HepG2 (cell line): ENCODE data around the gene POU2AF3. TPM values are rescaled to one million over a fixed set of nuclear protein-coding genes. Genes with fewer than 3 reads are reported as not detected.

Experiments used
- ATRX ChIP-seq: sonication (generic); formaldehyde crosslinking; IDR thresholded peaks from 2 replicates; pipeline ENCODE4 v1.4.0; 2020; ENCODE audit warnings: missing genetic modification reagents, borderline replicate concordance
- CHD2 ChIP-seq: IDR thresholded peaks from 2 replicates; pipeline ENCODE4 v1.6.1; 2011; ENCODE audit warnings: low read depth, low read length, improper control_type of control experiment
- CSRNP2 ChIP-seq: sonication (generic); formaldehyde crosslinking; conservative IDR thresholded peaks from 2 replicates; pipeline ENCODE4 v1.8.0; 2022; ENCODE audit warnings: low read depth, missing genetic modification reagents
- E2F1 ChIP-seq: sonication (generic); formaldehyde crosslinking; IDR thresholded peaks from 2 replicates; pipeline ENCODE4 v1.5.0; 2020; ENCODE audit warnings: missing genetic modification reagents
- ELF4 ChIP-seq: sonication (generic); formaldehyde crosslinking; IDR thresholded peaks from 2 replicates; pipeline ENCODE4 v1.5.0; 2020; ENCODE audit warnings: missing genetic modification reagents, mild to moderate bottlenecking, moderate library complexity, borderline replicate concordance
- MED1 ChIP-seq: sonication (generic); formaldehyde crosslinking; IDR thresholded peaks from 2 replicates; pipeline ENCODE4 v1.4.0; 2020; ENCODE audit warnings: missing genetic modification reagents
- NFE2L1 ChIP-seq: sonication (generic); formaldehyde crosslinking; IDR thresholded peaks from 2 replicates; pipeline ENCODE4 v1.4.0; 2020; ENCODE audit warnings: missing genetic modification reagents, mild to moderate bottlenecking, borderline replicate concordance
- NR0B2 ChIP-seq: sonication (generic); formaldehyde crosslinking; IDR thresholded peaks from 2 replicates; pipeline ENCODE4 v1.4.0; 2020; ENCODE audit warnings: mild to moderate bottlenecking, missing genetic modification reagents
- NR1H2 ChIP-seq: sonication (generic); formaldehyde crosslinking; IDR thresholded peaks from 2 replicates; pipeline ENCODE4 v1.8.1; 2022; ENCODE audit warnings: low read depth, missing genetic modification reagents, borderline replicate concordance
- ZNF10 ChIP-seq: sonication (generic); formaldehyde crosslinking; IDR thresholded peaks from 2 replicates; pipeline ENCODE4 v1.4.0; 2020; ENCODE audit warnings: mild to moderate bottlenecking, low read depth, missing genetic modification reagents, borderline replicate concordance
- ZNF18 ChIP-seq: sonication (generic); formaldehyde crosslinking; IDR thresholded peaks from 2 replicates; pipeline ENCODE4 v1.8.0; 2022; ENCODE audit warnings: mild to moderate bottlenecking, missing genetic modification reagents; ENCODE audit not compliant: insufficient replicate concordance
- ZNF451 ChIP-seq: sonication (generic); formaldehyde crosslinking; IDR thresholded peaks from 2 replicates; pipeline ENCODE4 v1.5.0; 2020; ENCODE audit warnings: mild to moderate bottlenecking, missing genetic modification reagents
- ZNF512 ChIP-seq: sonication (generic); formaldehyde crosslinking; IDR thresholded peaks from 2 replicates; pipeline ENCODE4 v1.4.0; 2020; ENCODE audit warnings: mild to moderate bottlenecking, missing genetic modification reagents
- ZNF660 ChIP-seq: sonication (generic); formaldehyde crosslinking; IDR thresholded peaks from 2 replicates; pipeline ENCODE4 v1.5.1; 2020; ENCODE audit warnings: mild to moderate bottlenecking, low read depth, missing genetic modification reagents, borderline replicate concordance
- ZNF883 ChIP-seq: sonication (generic); formaldehyde crosslinking; IDR thresholded peaks from 2 replicates; pipeline ENCODE4 v1.5.1; 2020; ENCODE audit warnings: mild to moderate bottlenecking, missing genetic modification reagents; ENCODE audit errors: not compliant biosample characterization
- ZSCAN20 ChIP-seq: sonication (generic); formaldehyde crosslinking; IDR thresholded peaks from 2 replicates; pipeline ENCODE4 v1.4.0; 2020; ENCODE audit warnings: missing genetic modification reagents, mild to moderate bottlenecking, borderline replicate concordance
- polyA plus RNA-seq, 8 experiments: library from polyadenylated mRNA; depleted of rRNA in 3 of 8; stranded (reverse) in 7 of 8; unstranded in 1 of 8; fragments of >200 nt; fragmentation: Illumina TruSeq in 4 of 8; extraction: Trizol in 4 of 8; gene quantifications; 2 replicates each; pipeline versions ENCODE4 v1.2.1 to v1.2.3, GENCODE V29; 2011 to 2016; ENCODE audit warnings: low read depth in 4 of 8, missing spikeins in 1 of 8, mixed read lengths in 1 of 8; ENCODE audit not compliant: insufficient read depth in 1 of 8
- total RNA-seq, 5 experiments: library from RNA; depleted of rRNA; stranded (reverse); fragments of >200 nt; fragmentation: Illumina TruSeq; extraction: Trizol; gene quantifications; 2 replicates each; pipeline ENCODE4 v1.2.3, GENCODE V29; 2016; ENCODE audit warnings: low read depth in 1 of 5
- TF ChIP-seq, protein P1 (sequence below): IDR thresholded peaks from 2 replicates; pipeline ENCODE4 v1.6.1; 2016; ENCODE audit warnings: control low read depth
- TF ChIP-seq, protein P2 (sequence below): sonication (generic); formaldehyde crosslinking; conservative IDR thresholded peaks from 2 replicates; pipeline ENCODE4 v1.5.0; 2020; ENCODE audit warnings: missing genetic modification reagents

POU2AF3 gene
- total and polyA plus RNA-seq, 2 of the 13 experiments (the other 11 are each of a cell fraction or from before 2014, with no cell fraction given) = 7.8 to 71.2 TPM

- TF ChIP-seq CHD2 = no peak
- TF ChIP-seq E2F1 (CRISPR knock-in tag) = no peak
- TF ChIP-seq ELF4 (CRISPR knock-in tag) = no peak
- TF ChIP-seq ZNF512 = no peak
- TF ChIP-seq MED1 = peak; percentile 41; the same call in 1 of the 2 replicates
- no peak for TF ChIP-seq ZNF883 (CRISPR knock-in tag)
- no peak for TF ChIP-seq ZNF660
- TF ChIP-seq, protein P1, sequence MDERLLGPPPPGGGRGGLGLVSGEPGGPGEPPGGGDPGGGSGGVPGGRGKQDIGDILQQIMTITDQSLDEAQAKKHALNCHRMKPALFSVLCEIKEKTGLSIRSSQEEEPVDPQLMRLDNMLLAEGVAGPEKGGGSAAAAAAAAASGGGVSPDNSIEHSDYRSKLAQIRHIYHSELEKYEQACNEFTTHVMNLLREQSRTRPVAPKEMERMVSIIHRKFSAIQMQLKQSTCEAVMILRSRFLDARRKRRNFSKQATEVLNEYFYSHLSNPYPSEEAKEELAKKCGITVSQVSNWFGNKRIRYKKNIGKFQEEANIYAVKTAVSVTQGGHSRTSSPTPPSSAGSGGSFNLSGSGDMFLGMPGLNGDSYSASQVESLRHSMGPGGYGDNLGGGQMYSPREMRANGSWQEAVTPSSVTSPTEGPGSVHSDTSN (CRISPR knock-in tag) = no peak
- no peak for TF ChIP-seq NFE2L1
- TF ChIP-seq CSRNP2 (CRISPR knock-in tag) = no peak
- TF ChIP-seq ZNF451 (CRISPR knock-in tag) = no peak
- peak; percentile 76; the same call in 1 of the 2 replicates for TF ChIP-seq ZSCAN20 (CRISPR knock-in tag)
- TF ChIP-seq NR1H2 = no peak
- TF ChIP-seq, protein P2, sequence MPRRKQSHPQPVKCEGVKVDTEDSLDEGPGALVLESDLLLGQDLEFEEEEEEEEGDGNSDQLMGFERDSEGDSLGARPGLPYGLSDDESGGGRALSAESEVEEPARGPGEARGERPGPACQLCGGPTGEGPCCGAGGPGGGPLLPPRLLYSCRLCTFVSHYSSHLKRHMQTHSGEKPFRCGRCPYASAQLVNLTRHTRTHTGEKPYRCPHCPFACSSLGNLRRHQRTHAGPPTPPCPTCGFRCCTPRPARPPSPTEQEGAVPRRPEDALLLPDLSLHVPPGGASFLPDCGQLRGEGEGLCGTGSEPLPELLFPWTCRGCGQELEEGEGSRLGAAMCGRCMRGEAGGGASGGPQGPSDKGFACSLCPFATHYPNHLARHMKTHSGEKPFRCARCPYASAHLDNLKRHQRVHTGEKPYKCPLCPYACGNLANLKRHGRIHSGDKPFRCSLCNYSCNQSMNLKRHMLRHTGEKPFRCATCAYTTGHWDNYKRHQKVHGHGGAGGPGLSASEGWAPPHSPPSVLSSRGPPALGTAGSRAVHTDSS = no peak
- TF ChIP-seq ATRX (CRISPR knock-in tag) = no peak
- no peak for TF ChIP-seq ZNF18 (CRISPR knock-in tag)
- no peak for TF ChIP-seq NR0B2 (CRISPR knock-in tag)
- TF ChIP-seq ZNF10 = no peak
Observed at GRCh38 chr11:111299101-111300026, 1.0 kb downstream of the POU2AF3 start (continued).
